A673 (cell line): Measurements from ENCODE around the gene DPYD. TPM values are rescaled to one million over a fixed set of nuclear protein-coding genes. Genes with fewer than 3 reads are reported as not detected.

Source experiments
- BruUV-seq: library from RNA; stranded (reverse); fragments of 400-500 nt; replicated peaks from 2 replicates; lab custom pipeline; 2021; lab: Mats Ljungman, UMichigan
- CTCF ChIA-PET: fragments of 300-600 bp; sonication (Branson Sonifier 250); formaldehyde crosslinking; loops from one replicate; lab custom pipeline; 2022; ENCODE audit warnings: antibody characterized with exemption; lab: Charles Lee
- POLR2A ChIA-PET: fragments of 300-600 bp; sonication (Branson Sonifier 250); formaldehyde crosslinking; loops from one replicate; lab custom pipeline; 2022; ENCODE audit warnings: antibody characterized with exemption; ENCODE audit not compliant: low non-redundant PET; lab: Charles Lee
- DNase-seq: peaks from one replicate; pipeline ENCODE4 v3.0.0-alpha.2; 2015; ENCODE audit warnings: low spot score
- H3K27ac ChIP-seq: fragments of 200-600 bp; sonication (generic); 2 replicates; pipeline ENCODE4 v1.5.1; 2016; ENCODE audit warnings: mixed run types, low read depth, mild to moderate bottlenecking, mixed read lengths, antibody characterized with exemption, low read length; ENCODE audit not compliant: poor library complexity, severe bottlenecking
- H3K27me3 ChIP-seq: fragments of 200-600 bp; sonication (generic); replicated peaks from 2 replicates; pipeline ENCODE4 v1.6.1; 2017; ENCODE audit warnings: mixed run types, low read depth, mild to moderate bottlenecking, mixed read lengths, antibody characterized with exemption, low read length; ENCODE audit not compliant: insufficient read depth, poor library complexity
- H3K36me3 ChIP-seq: fragments of 200-600 bp; sonication (generic); 2 replicates; pipeline ENCODE4 v1.6.1; 2016; ENCODE audit warnings: mixed run types, mild to moderate bottlenecking, mixed read lengths, antibody characterized with exemption, low read length; ENCODE audit not compliant: insufficient read depth, poor library complexity, severe bottlenecking
- H3K4me1 ChIP-seq: fragments of 200-600 bp; sonication (generic); 2 replicates; pipeline ENCODE4 v1.6.1; 2017; ENCODE audit warnings: mixed run types, mild to moderate bottlenecking, mixed read lengths, antibody characterized with exemption, low read length; ENCODE audit not compliant: insufficient read depth, poor library complexity, severe bottlenecking
- H3K4me3 ChIP-seq: fragments of 200-600 bp; sonication (generic); 2 replicates; pipeline ENCODE4 v1.5.1; 2016; ENCODE audit warnings: low read depth, mixed run types, mild to moderate bottlenecking, mixed read lengths, low read length; ENCODE audit not compliant: poor library complexity, severe bottlenecking
- H3K9me3 ChIP-seq: fragments of 200-600 bp; sonication (generic); 2 replicates; pipeline ENCODE4 v1.6.1; 2016; ENCODE audit warnings: mixed run types, low read depth, mild to moderate bottlenecking, mixed read lengths, antibody characterized with exemption, low read length; ENCODE audit not compliant: poor library complexity, severe bottlenecking
- CTCF ChIP-seq: fragments of 300-800, 200-600 bp; sonication (generic); conservative IDR thresholded peaks from 2 replicates; pipeline ENCODE4 v1.5.1; 2017; ENCODE audit warnings: low read depth, mild to moderate bottlenecking, antibody characterized with exemption, low read length, moderate library complexity, mixed read lengths
- EZH2 ChIP-seq: fragments of 200-600 bp; sonication (generic); IDR thresholded peaks from 2 replicates; pipeline ENCODE4 v1.6.1; 2017; ENCODE audit warnings: borderline replicate concordance, low read depth, mild to moderate bottlenecking, mixed read lengths, antibody characterized with exemption, low read length; ENCODE audit not compliant: poor library complexity, severe bottlenecking
- intact Hi-C: fragments of 100-400 bp; cut with micrococcal nuclease; formaldehyde crosslinking; loops from one replicate; pipeline ENCODE4 v1.10.0; 2022; ENCODE audit not compliant: unreplicated experiment
- total RNA-seq: library from RNA; stranded (reverse); gene quantifications from 2 replicates; pipeline ENCODE4 v1.2.3, GENCODE V29; 2021

DPYD gene
- total RNA-seq, 1 experiment from 2014 or later: 13.4 TPM

DNA sequence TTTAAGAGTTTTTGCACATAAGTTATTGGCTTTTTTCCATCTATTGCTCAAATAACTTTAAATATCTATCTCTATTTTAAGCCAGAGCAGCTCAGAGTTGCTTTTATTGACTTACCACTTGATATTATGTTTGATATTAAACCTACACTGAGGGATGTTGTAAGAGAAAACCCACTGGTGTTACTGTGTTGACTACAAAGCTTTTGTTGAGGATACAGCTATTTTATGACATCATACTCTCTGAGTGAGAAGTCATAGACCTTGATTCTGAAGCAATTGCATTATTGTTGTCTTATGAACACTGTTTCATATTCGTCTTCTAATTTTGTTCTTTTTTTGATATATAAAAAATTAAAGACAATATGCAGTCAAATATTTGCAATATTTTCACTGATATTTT lies 638.9 kb downstream of the DPYD start:
- H3K27ac ChIP-seq: no peak overlapping the region
- TF ChIP-seq CTCF: no peak
- TF ChIP-seq EZH2: no peak
- ChIA-PET POLR2A (interaction anchor here (0.6 kb wide), 1 partner anchor 144 kb away, joined by 3 read pairs; no protein-coding TSS in a partner anchor), CTCF (no interaction called here)
- intact Hi-C loops: no loop called here
- H3K9me3 ChIP-seq: no peaks in the 10 kb centered on the region
- DNase-seq: no peak
- H3K4me1 ChIP-seq: no peaks in the 10 kb centered on the region
- no TSS peak for BruUV-seq
- H3K36me3 ChIP-seq: no peaks in the 10 kb centered on the region
- no peak overlapping the region for H3K4me3 ChIP-seq
- H3K27me3 ChIP-seq: no peaks in the 10 kb centered on the region

DNA sequence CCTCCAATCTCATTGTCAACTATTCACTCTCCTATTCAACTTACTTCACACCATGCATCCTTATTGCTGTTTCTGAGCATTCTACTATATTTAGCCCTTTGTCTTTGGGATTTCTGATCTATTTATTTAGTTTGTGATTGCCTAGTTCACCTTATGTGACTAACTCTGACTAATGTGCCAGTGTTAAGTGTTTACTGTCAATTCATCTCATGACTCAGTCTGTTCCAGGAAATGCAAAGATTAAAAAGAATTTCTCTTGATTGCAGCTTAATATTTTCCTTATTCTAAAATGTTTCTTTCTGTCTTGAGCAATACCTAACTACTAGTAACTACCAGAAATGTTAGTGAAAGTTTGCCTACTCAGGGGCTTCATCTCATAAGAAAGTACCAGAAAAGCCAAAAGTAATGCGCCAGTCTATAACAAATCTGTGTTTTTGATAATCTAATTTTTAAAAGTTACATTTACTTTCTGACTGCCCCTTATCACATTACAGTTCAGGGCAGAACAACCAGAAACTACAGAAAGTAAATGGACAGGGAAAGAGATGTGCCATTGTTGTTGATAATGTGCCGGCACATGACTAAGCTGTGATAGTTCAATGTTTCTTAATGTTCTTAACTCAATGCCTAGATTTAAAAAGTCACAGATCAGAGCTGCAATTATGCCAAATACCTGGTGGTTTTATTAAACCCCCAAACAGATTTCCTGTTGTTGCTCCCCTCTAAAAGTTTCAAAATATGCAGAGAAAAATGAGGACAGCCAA lies 642.8 kb downstream of the DPYD start:
- Histone ChIP-seq H3K4me1 (no peaks in the 10 kb centered on the region), H3K4me3 (no peak overlapping the region), H3K27ac (no peak overlapping the region), H3K36me3 (no peaks in the 10 kb centered on the region), H3K9me3 (no peaks in the 10 kb centered on the region), H3K27me3 (no peaks in the 10 kb centered on the region)
- TF ChIP-seq CTCF: no peak
- ChIA-PET POLR2A (no interaction called here), CTCF (interaction anchor here (1.2 kb wide), 1 partner anchor 140 kb away, joined by 3 read pairs; no protein-coding TSS in a partner anchor)
- DNase-seq: peak; percentile 26
- intact Hi-C loops: no loop called here
- BruUV-seq: no TSS peak

- no peak overlapping the region for H3K27ac ChIP-seq
- H3K4me1 ChIP-seq: no peaks in the 10 kb centered on the region
- H3K27me3 ChIP-seq: no peaks in the 10 kb centered on the region
- H3K36me3 ChIP-seq: no peaks in the 10 kb centered on the region
- ChIA-PET CTCF (no interaction called here), POLR2A (no interaction called here)
- BruUV-seq: no TSS peak
- no peak for DNase-seq
- TF ChIP-seq CTCF (no peak), EZH2 (no peak)
- H3K4me3 ChIP-seq: no peak overlapping the region
- intact Hi-C loops: no loop called here
- H3K9me3 ChIP-seq: no peaks in the 10 kb centered on the region
Observed at GRCh38 chr1:97271916-97272788, 648.7 kb downstream of the DPYD start.
